ENCODE data around the gene NRXN3. TPM values are rescaled to one million over a fixed set of nuclear protein-coding genes. Genes with fewer than 3 reads are reported as not detected.

Gene NRXN3
- total and polyA plus RNA-seq, 2 donors (not counting 1 experiment from before 2014, with no cell fraction given) = not detected

DNA sequence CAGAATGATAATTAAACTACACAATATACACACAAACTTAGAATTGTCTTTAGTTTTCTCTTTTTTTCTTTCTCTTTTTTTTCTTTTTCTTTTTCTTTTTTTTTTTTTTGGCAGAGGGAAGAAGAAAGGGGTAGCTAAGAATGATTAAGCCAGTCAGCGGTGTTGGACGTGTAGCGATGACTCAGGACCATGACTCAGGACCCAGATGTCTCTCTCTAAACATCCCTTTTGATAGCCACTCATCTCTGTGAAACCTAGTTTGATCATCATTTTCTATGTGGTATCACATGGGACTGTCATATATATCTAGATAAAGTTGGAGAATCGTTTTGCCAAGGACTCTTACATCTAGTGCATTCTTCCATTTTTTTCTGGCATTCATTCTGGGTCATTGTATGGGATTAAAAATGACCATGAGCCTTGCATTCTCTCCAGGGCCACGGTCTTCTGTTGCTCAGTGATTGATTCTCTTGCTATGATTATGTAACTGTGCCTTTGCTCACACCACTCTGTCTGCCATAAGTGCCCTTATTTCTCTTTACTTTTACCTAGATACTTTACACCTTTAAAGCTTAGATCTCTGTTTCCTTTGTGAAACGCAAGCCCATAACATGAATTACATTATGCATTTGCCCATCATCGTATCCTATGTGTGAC lies 26.6 kb upstream of the NRXN3 start:
- no CpG with 5 or more reads among the region's 7 CpGs for WGBS (ENCODE audit: insufficient coverage)
- POLR2A ChIA-PET = no interaction called here
- H3K27ac Mint-ChIP-seq = no peak overlapping the region

More for the DNA sequence above, 26.6 kb upstream of the NRXN3 start:
- H3K36me3 ChIP-seq (replicated peaks in 1 of 2; ENCODE audit: control extremely low read depth in 1 of 2, control insufficient read depth in 1 of 2, extremely low read depth in 1 of 2, insufficient read depth in 2 of 2, low read length in 1 of 2) = no peaks in the 10 kb centered on the region
- DNase-seq (no peak), ATAC-seq (ENCODE audit: low read depth) (no peak)
- H3K27ac ChIP-seq (ENCODE audit: low read length in 2 of 2) = no peak overlapping the region
- CTCF ChIA-PET = no interaction called here
- no peak for TF ChIP-seq EZH2 (IDR thresholded peaks at IDR 0.05; ENCODE audit: borderline replicate concordance, insufficient read depth, low read depth, low read length, poor library complexity, severe bottlenecking)
- TF ChIP-seq, protein P1, sequence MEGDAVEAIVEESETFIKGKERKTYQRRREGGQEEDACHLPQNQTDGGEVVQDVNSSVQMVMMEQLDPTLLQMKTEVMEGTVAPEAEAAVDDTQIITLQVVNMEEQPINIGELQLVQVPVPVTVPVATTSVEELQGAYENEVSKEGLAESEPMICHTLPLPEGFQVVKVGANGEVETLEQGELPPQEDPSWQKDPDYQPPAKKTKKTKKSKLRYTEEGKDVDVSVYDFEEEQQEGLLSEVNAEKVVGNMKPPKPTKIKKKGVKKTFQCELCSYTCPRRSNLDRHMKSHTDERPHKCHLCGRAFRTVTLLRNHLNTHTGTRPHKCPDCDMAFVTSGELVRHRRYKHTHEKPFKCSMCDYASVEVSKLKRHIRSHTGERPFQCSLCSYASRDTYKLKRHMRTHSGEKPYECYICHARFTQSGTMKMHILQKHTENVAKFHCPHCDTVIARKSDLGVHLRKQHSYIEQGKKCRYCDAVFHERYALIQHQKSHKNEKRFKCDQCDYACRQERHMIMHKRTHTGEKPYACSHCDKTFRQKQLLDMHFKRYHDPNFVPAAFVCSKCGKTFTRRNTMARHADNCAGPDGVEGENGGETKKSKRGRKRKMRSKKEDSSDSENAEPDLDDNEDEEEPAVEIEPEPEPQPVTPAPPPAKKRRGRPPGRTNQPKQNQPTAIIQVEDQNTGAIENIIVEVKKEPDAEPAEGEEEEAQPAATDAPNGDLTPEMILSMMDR (IDR thresholded peaks at IDR 0.05) = no peak
- Mint-ChIP-seq H3K4me1 (no peaks in the 10 kb centered on the region), H3K4me3 (no peak overlapping the region), H3K9me3 (ENCODE audit: insufficient read depth) (no peaks in the 10 kb centered on the region), H3K27me3 (peaks cover 8% of the 10 kb centered on the region)
- H3K9ac ChIP-seq (ENCODE audit: low read length) = no peak overlapping the region
- H3K4me1 ChIP-seq (ENCODE audit: control insufficient read depth in 2 of 2, insufficient read depth in 2 of 2, low read length in 2 of 2) = no peaks in the 10 kb centered on the region
- H3K79me2 ChIP-seq (ENCODE audit: control insufficient read depth, insufficient read depth, low read length) = no peaks in the 10 kb centered on the region
- H3K4me2 ChIP-seq (replicated peaks; ENCODE audit: low read depth, low read length, poor library complexity, severe bottlenecking) = no peak overlapping the region
- no peaks in the 10 kb centered on the region for H3K27me3 ChIP-seq (replicated peaks in 1 of 4; ENCODE audit: control extremely low read depth in 1 of 4, control insufficient read depth in 3 of 4, insufficient read depth in 4 of 4, low read length in 3 of 4)
- no peak overlapping the region for H2AFZ ChIP-seq (ENCODE audit: insufficient read depth, low read depth, low read length, poor library complexity, severe bottlenecking)
- no peaks in the 10 kb centered on the region for H3K9me3 ChIP-seq (ENCODE audit: control extremely low read depth in 1 of 3, control insufficient read depth in 2 of 3, insufficient read depth in 1 of 3, low read length in 2 of 3)
- intact Hi-C loops (cut with micrococcal nuclease) = no loop called here
- H3K4me3 ChIP-seq (ENCODE audit: control extremely low read depth in 1 of 5, extremely low read depth in 1 of 5, insufficient read depth in 1 of 5, low read depth in 2 of 5, low read length in 4 of 5) = no peak overlapping the region
- no peaks in the 10 kb centered on the region for H4K20me1 ChIP-seq (ENCODE audit: control insufficient read depth, insufficient read depth, low read length, poor library complexity, severe bottlenecking)
